A549 (cell line): ENCODE measurements around the gene ZDHHC1. TPM values are rescaled to one million over a fixed set of nuclear protein-coding genes. Genes with fewer than 3 reads are reported as not detected.

ENCODE experiments used
- ATAC-seq, 2 experiments: fragments of 200-7000 bp in 1 of 2; fragments of >200 bp in 1 of 2; cut with Nextera tagmentation in 1 of 2; cut with Tn5 transposase in 1 of 2; 3 replicates each; pipeline versions ENCODE4 v1.8.0 to v1.9.1; 2018 to 2020; ENCODE audit warnings: mild to moderate bottlenecking in 1 of 2, moderate library complexity in 1 of 2
- CTCF ChIA-PET: fragments of 300-600 bp; sonication (Branson Sonifier 250); formaldehyde crosslinking; extraction: SDS; loops from one replicate; lab custom pipeline; 2021; ENCODE audit warnings: antibody characterized with exemption, inconsistent platforms; lab: Yijun Ruan, JAX
- POLR2A ChIA-PET: fragments of 350-600 bp; formaldehyde crosslinking; extraction: SDS; loops from one replicate; lab custom pipeline; 2021; ENCODE audit warnings: antibody characterized with exemption, inconsistent platforms; lab: Yijun Ruan, JAX
- DNase-seq, 2 experiments: peaks; one replicate each; pipeline versions ENCODE4 v3.0.0 to v3.0.0-alpha.2; 2011 to 2016; ENCODE audit warnings: low read depth in 1 of 2, low spot score in 1 of 2
- FAIRE-seq: peaks from 2 replicates; lab custom pipeline; 2011; peaks lifted over from hg19 to GRCh38; lab: Jason Lieb, UNC
- H3K27ac ChIP-seq, 2 experiments: fragments of >200 bp; sonication (Bioruptor Twin); formaldehyde crosslinking; 3 replicates each; pipeline ENCODE4 v1.5.1; 2016 to 2017
- H3K4me1 ChIP-seq: fragments of >200 bp; sonication (Bioruptor Twin); formaldehyde crosslinking; 3 replicates; pipeline ENCODE4 v1.6.1; 2016
- H3K4me2 ChIP-seq: fragments of >200 bp; sonication (Bioruptor Twin); formaldehyde crosslinking; 3 replicates; pipeline ENCODE4 v1.6.1; 2016
- H3K4me3 ChIP-seq: fragments of >200 bp; sonication (Bioruptor Twin); formaldehyde crosslinking; 3 replicates; pipeline ENCODE4 v1.5.1; 2016
- H3K9me3 ChIP-seq: fragments of >200 bp; sonication (Bioruptor Twin); formaldehyde crosslinking; 3 replicates; pipeline ENCODE4 v1.6.1; 2016
- CBX8 ChIP-seq: fragments of 200-600 bp; sonication (generic); IDR thresholded peaks from 2 replicates; pipeline ENCODE4 v1.6.1; 2016
- CHD2 ChIP-seq: fragments of 150-350 bp; IDR thresholded peaks from 2 replicates; pipeline ENCODE4 v1.6.1; 2014; ENCODE audit warnings: low read length; ENCODE audit not compliant: partially characterized antibody
- CTCF ChIP-seq: fragments of >200 bp; sonication (Bioruptor Twin); formaldehyde crosslinking; IDR thresholded peaks from 3 replicates; pipeline ENCODE4 v1.5.1; 2016
- FOSL2 ChIP-seq, 2 experiments: fragments of 450-650 bp in 1 of 2; fragments of >200 bp in 1 of 2; sonication (Bioruptor Twin) in 1 of 2; formaldehyde crosslinking; IDR thresholded peaks; 2 replicates each; pipeline versions ENCODE4 v1.5.0 to v1.6.1; 2016 to 2020; ENCODE audit warnings: mild to moderate bottlenecking in 1 of 2, moderate library complexity in 1 of 2
- GATA3 ChIP-seq: IDR thresholded peaks from 2 replicates; pipeline ENCODE4 v1.6.1; 2012; ENCODE audit warnings: borderline replicate concordance
- HOXA7 ChIP-seq: fragments of 250-450 bp; sonication (Bioruptor Pico); IDR thresholded peaks from 2 replicates; pipeline ENCODE4 v1.5.0; 2020; ENCODE audit warnings: mild to moderate bottlenecking, moderate library complexity
- JUN ChIP-seq, 2 experiments: fragments of >200 bp; sonication (Bioruptor Twin); formaldehyde crosslinking; IDR thresholded peaks; 2 replicates in 1 of 2; 3 replicates in 1 of 2; pipeline ENCODE4 v1.6.1; 2016 to 2017
- JUNB ChIP-seq: fragments of >200 bp; sonication (Bioruptor Twin); formaldehyde crosslinking; IDR thresholded peaks from 2 replicates; pipeline ENCODE4 v1.6.1; 2016
- NFE2L2 ChIP-seq: fragments of 150-350 bp; conservative IDR thresholded peaks from 2 replicates; pipeline ENCODE4 v1.6.1; 2014; ENCODE audit warnings: low read length
- PBX3 ChIP-seq: IDR thresholded peaks from 2 replicates; pipeline ENCODE4 v1.6.1; 2012
- RAD21 ChIP-seq, 2 experiments: fragments of >200 bp in 1 of 2; sonication (Bioruptor Twin) in 1 of 2; formaldehyde crosslinking in 1 of 2; IDR thresholded peaks in 1 of 2; conservative IDR thresholded peaks in 1 of 2; 2 replicates in 1 of 2; 3 replicates in 1 of 2; pipeline ENCODE4 v1.6.1; 2012 to 2018; ENCODE audit warnings: inconsistent platforms in 1 of 2
- RARB ChIP-seq: fragments of 250-450 bp; sonication (Bioruptor Pico); IDR thresholded peaks from 2 replicates; pipeline ENCODE4 v1.8.0; 2021; ENCODE audit warnings: mild to moderate bottlenecking, moderate library complexity
- RCOR1 ChIP-seq: fragments of 150-350 bp; IDR thresholded peaks from 2 replicates; pipeline ENCODE4 v1.6.1; 2014; ENCODE audit warnings: antibody characterized with exemption, low read length, low read depth
- RFX5 ChIP-seq: fragments of 450-650 bp; IDR thresholded peaks from 2 replicates; pipeline ENCODE4 v1.7.1; 2014; ENCODE audit warnings: antibody characterized with exemption, mild to moderate bottlenecking, moderate library complexity
- RNF2 ChIP-seq: fragments of 200-600 bp; sonication (generic); IDR thresholded peaks from 2 replicates; pipeline ENCODE4 v1.6.1; 2016; ENCODE audit warnings: low read depth, mild to moderate bottlenecking, antibody characterized with exemption, moderate library complexity, borderline replicate concordance
- SMC3 ChIP-seq: fragments of >200 bp; sonication (Bioruptor Twin); formaldehyde crosslinking; IDR thresholded peaks from 3 replicates; pipeline ENCODE4 v1.6.1; 2018; ENCODE audit warnings: inconsistent platforms
- SREBF2 ChIP-seq: fragments of 450-650 bp; IDR thresholded peaks from 2 replicates; pipeline ENCODE4 v1.6.1; 2014; ENCODE audit warnings: mild to moderate bottlenecking, moderate library complexity
- TFCP2L1 ChIP-seq: fragments of 250-450 bp; sonication (Bioruptor Pico); IDR thresholded peaks from 2 replicates; pipeline ENCODE4 v1.5.0; 2021; ENCODE audit warnings: mild to moderate bottlenecking
- ZFP36 ChIP-seq: fragments of 450-650 bp; IDR thresholded peaks from 2 replicates; pipeline ENCODE4 v1.6.1; 2014; ENCODE audit warnings: borderline replicate concordance; ENCODE audit not compliant: partially characterized antibody
- ZNF302 ChIP-seq: fragments of 250-450 bp; sonication (Bioruptor Pico); IDR thresholded peaks from 2 replicates; pipeline ENCODE4 v1.9.0; 2021; ENCODE audit warnings: inconsistent platforms, mild to moderate bottlenecking, moderate library complexity
- WGBS: methylation state at CpG from one replicate; pipeline ENCODE4 v1.1.6; 2017; ENCODE audit errors: missing lambda C conversion rate; 5-methylcytosine and 5-hydroxymethylcytosine counted together
- polyA plus RNA-seq, 4 experiments: library from polyadenylated mRNA; depleted of rRNA in 3 of 4; stranded (reverse); fragments of >200 nt; fragmentation: RNase III in 1 of 4; extraction: RNeasy Plus Mini Kit Qiagen cat#74134 plus additional on column Dnase treatment in 1 of 4; gene quantifications; 2 replicates in 3 of 4; 3 replicates in 1 of 4; pipeline ENCODE4 v1.2.3, GENCODE V29; 2011 to 2017
- TF ChIP-seq, protein P1 (sequence below): IDR thresholded peaks from 2 replicates; pipeline ENCODE4 v1.6.1; 2012; ENCODE audit warnings: low read depth, borderline replicate concordance

Gene ZDHHC1
- polyA plus RNA-seq, 2 of the 4 experiments (the other 2 are of a cell fraction), result 3.5 to 5.9 TPM

DNA sequence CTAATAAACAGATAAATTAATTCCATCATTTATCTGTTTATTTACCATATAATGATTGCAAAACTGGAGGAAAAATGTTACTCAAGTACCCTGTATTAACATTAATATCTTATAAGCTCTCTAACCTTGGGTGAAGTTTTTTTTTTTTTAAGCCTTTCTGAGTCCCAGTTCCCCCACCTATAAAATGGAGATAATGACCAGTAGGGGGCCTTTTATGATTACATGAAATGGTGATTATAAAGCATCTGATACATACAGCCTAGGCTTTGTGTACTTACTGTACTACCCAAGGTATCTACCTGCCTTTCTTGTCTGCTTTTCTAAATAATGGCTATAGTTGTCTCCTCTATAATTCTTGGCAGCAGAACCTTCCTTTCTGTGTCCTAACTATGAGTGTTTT is 67.1 kb downstream of the ZDHHC1 start:
- peak; percentile 62 to 88; a peak in 3 of 6 replicates for ATAC-seq

GRCh38 chr16:67346341-67346740 is 69.9 kb downstream of the ZDHHC1 start:
- no peak overlapping the region for H3K27ac ChIP-seq
- peak in 1 of 2 experiments; percentile 61 for DNase-seq
- peaks cover 20% of the 10 kb centered on the region for H3K4me1 ChIP-seq

More for the DNA sequence above, 67.1 kb downstream of the ZDHHC1 start:
- Histone ChIP-seq H3K4me1 (peaks cover 20% of the 10 kb centered on the region), H3K4me3 (no peak overlapping the region), H3K9me3 (no peaks in the 10 kb centered on the region), H3K27ac (no peak overlapping the region), H3K4me2 (no peak overlapping the region)
- peak in 1 of 2 experiments; percentile 41 for DNase-seq
- no peak for FAIRE-seq
- ChIA-PET CTCF (interaction anchor here (0.6 to 3.9 kb wide), 8 partner anchors 10 to 301 kb away, joined by 3 to 23 read pairs (median 3); partner anchors contain the start of genes KCTD19, LRRC36 and ZDHHC1), POLR2A (no interaction called here)
- TF ChIP-seq JUNB (no peak), RAD21 (conservative IDR thresholded peaks at IDR 0.05 in 1 of 2, IDR thresholded peaks at IDR 0.05 in 1 of 2) (peak; percentile 27 to 35; a peak in 2 of 5 replicates), CBX8 (no peak), CTCF (peak; percentile 54), RCOR1 (no peak), FOSL2 (IDR thresholded peaks at IDR 0.05) (no peak), FOSL2 (CRISPR knock-in tag; IDR thresholded peaks at IDR 0.05) (no peak), NFE2L2 (no peak), RFX5 (no peak), PBX3 (no peak), RARB (no peak), TFCP2L1 (CRISPR knock-in tag) (no peak), HOXA7 (CRISPR knock-in tag) (no peak), RNF2 (no peak), CHD2 (no peak), JUN (IDR thresholded peaks at IDR 0.05) (no peak), ZNF302 (CRISPR knock-in tag) (no peak), SREBF2 (no peak), ZFP36 (no peak), SMC3 (peak; percentile 34; the same call in 1 of the 3 replicates)
- TF ChIP-seq, protein P1, sequence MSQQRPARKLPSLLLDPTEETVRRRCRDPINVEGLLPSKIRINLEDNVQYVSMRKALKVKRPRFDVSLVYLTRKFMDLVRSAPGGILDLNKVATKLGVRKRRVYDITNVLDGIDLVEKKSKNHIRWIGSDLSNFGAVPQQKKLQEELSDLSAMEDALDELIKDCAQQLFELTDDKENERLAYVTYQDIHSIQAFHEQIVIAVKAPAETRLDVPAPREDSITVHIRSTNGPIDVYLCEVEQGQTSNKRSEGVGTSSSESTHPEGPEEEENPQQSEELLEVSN, result no peak

More at GRCh38 chr16:67346341-67346740, 69.9 kb downstream of the ZDHHC1 start:
- H3K4me2 ChIP-seq, result peak overlapping the region; percentile 49
- FAIRE-seq, result no peak
- POLR2A ChIA-PET, result no interaction called here
- H3K9me3 ChIP-seq, result no peaks in the 10 kb centered on the region
- H3K4me3 ChIP-seq, result no peak overlapping the region
- peak in 1 of 2 experiments; percentile 48; a peak in 3 of 6 replicates for ATAC-seq
- WGBS, result 45% methylated on average over 3 of the region's 3 CpGs
- TF ChIP-seq FOSL2 (IDR thresholded peaks at IDR 0.05), result no peak
- peak; percentile 35; the same call in 1 of the 2 replicates for TF ChIP-seq FOSL2 (CRISPR knock-in tag; IDR thresholded peaks at IDR 0.05)
- TF ChIP-seq CTCF, result no peak
- peak; percentile 74 for TF ChIP-seq GATA3
- TF ChIP-seq, all 56 proteins: peak for 2
- CTCF ChIA-PET, result interaction anchor here (0.7 to 1.6 kb wide), 6 partner anchors 14 to 135 kb away, joined by 3 to 10 read pairs (median 4); partner anchors contain the start of genes ATP6V0D1, KCTD19 and LRRC36
